ENCODE measurements around the gene HDGFL2.

The HDGFL2 gene

DNA sequence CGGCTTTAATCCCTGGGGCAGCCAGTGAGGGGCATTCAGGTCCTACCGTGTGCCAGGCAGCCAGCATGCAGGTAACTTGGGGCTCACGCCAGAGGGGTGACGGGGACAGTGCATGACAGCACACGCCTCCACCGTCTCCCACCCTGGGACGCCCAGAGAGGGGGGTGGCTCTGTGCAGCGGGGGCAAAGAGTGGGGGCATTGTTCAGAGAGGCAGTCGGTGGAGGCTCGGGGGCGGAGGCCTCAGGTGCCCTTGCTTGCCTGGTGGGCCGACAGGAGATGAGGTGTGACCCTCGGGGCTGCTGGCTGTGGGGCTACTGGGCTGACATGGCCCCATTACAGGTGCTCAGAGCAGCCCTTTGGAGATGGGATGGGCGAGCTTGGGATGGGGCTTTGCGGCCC, 27.8 kb downstream of the HDGFL2 start:
- DNase-seq = no peak

DNA sequence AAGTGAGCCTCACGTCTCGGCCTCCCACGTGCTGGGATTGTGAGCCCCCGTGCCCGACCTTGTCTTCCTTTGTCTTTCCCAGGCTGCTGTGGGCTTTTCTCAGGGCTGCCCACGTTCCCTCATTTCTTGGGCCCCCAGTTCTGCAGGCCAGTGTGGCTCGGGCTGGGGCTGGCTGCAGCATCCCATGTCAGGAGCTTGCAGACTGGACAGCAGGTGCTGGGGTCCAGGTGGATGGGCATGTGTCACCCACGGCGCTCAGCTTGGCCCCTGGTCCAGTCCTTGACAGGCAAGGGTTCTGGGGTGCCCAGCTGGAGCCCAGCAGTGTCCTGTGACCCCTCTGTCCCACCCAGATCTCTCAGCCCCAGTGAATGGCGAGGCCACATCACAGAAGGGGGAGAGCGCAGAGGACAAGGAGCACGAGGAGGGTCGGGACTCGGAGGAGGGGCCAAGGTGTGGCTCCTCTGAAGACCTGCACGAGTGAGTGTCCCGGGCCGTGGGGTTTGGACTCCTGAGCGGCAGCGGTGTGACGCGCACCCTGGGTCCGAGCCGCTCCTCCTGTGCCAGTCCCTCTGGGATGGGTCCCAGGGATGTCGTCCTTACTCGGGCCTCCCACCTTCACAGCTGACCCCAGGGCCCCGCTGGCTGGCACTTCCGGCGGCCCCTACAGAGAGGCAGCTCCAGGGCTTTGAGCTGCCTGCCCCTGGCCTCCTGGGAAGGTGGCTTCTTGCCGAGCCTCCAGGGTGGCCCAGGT, 28.9 kb downstream of the HDGFL2 start:
- DNase-seq = no peak

DNA sequence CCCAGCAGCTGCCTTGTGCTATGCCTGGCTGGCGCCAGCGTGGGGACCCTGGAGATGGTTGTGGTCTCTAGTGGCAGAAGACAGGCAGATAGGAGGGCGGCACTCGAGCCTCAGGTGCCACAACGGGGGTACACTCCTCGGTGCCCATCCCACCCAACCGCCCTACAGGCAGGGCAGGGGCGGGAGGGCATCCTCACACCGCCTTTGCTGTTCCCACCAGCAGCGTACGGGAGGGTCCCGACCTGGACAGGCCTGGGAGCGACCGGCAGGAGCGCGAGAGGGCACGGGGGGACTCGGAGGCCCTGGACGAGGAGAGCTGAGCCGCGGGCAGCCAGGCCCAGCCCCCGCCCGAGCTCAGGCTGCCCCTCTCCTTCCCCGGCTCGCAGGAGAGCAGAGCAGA, 29.6 kb downstream of the HDGFL2 start:
- no peak for DNase-seq

DNA sequence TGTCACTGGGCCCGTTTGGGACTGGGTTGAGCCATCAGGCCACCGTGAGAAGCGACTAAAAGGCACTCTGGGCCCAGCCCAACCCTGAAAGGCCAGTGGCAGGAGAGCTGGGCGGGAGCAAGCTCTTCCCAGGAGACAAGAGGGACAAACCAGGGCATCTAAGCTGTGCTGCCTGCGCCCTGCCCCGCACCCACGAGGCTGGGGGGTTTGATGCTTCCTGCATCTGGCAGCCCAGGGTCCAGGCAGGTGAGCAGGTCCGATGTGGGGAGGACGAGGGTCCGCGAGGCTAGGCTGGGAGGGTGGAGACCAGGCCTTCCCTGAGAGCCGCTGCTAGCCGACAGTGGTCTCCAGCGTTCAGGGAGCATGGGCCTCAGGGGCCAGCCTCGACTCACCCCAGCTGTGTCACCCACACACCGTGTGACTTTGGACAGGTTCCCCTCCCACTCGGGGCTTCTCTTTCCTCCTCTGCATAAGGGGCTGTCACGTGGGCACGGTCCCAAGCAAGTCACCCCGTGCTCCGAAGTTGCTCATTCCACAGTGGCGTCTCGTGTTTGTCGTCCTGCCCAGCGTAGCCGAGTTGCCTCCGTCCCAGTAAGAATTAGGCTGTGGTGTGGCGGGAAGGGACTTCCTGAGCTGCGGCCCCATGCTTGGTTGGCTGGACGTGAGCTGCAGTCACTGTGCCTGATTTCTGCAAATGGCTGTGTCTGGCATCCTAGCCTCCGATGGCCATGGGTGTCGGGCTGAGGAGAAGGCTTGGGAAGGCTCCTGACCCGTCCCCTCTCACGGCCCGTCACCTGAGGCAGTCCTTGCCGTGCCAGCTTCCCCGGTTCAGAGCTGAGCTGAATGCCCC, 30.4 kb downstream of the HDGFL2 start:
- no peak for DNase-seq

DNA sequence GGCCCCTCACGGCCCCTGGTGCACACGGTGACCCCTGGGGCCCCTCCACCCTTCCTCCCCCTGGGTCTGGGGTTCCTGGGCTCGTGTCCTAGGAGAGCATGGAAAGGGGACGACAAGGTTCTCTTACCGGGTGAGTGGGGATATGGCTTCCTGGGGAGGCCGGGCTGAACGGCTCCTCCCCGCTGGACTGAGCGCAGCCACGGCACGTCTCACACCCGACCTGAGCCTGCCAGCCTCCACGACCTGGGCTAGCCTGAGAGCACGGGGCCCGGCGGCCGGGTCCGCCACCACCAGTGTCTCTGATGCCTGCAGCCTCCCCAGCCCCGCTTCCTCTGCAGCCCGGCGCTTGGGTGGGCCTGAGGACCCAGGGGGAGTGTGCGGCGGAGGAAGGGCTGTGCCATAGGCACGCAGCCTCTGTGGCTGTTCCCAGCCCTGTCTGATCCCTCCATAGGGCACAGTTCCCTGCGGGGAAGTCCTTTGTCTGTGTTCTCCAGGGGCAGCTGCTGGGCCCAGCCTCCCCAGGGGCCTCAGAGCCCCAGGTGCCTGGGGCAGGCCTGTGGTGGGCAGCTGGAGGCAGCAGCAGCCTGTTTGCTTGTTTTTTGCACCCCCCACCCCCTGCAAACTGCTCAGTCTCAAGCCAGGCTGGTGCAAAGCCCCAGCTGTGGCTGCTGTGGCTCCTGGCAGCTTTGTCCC, 31.2 kb downstream of the HDGFL2 start:
- no peak for DNase-seq

DNA sequence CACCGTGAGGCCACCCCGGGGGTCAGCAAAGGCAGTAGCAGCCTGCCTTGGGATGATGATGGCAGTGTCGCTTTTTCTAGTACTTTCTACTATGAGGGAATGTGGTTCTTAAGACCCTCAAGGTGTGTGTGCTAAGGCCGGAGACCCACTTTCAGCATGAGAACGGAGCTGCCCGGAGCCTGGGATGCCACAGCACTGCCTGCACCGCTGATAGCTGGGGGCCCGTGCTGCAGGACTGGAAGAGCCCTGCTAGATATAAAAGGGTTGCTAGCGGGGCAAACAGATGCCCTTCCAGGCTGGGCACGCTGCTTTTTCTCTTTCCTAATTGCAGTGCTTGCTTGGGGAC, 31.7 kb downstream of the HDGFL2 start:
- no peak for DNase-seq

DNA sequence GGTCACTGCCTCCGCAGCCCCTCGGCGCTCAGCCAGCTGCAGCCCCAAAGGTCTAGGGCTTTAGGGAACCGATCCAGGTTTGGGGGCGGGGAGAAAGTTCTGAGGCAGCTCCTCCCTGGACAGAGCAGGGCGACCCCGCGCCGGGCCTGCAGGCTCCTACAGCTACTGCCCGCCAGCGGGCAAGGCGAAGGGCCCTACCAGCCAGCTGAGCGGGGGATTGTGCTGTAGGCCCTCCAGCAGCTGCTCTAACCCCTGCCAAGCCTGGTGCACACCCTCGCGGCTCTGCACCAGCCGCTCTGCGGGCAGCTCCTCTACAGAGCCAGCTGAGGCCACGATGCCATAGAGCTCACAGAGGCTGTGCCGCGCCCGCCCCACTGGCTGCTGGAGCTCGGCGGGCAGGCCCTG, 32.2 kb downstream of the HDGFL2 start:
- DNase-seq = no peak

DNA sequence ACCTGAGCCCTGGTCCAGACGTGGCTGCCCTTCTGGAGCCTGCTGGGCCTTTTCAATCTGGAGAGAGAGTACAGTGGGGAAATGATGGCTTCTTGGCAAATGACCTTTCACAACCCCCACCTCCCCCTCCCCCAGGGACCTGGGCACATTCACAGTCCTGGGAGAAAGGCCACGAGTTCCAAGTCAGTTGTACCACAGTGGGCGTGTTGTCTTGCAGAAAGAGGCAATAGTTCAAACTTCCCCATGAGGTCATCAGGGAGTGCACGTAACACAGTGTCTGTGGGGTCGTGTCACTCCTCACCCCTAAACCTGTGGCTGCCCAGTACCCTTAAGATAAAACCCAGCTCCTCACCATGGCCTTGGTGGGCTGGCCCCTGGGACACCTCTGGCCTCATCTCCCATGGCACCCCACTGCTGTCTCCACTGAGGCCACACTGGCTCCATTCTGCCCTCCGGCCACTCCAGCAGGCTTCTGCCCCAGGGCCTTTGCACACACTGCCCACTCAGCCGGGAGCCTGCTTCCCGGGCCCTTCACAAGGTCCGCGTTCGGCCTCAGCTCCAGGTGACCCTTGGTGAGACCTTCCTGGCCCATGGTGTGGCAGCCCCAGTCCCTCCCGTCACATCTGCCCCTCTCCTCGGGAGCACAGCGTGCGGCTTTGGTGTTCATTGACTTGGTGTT, 32.9 kb downstream of the HDGFL2 start:
- DNase-seq = no peak

DNA sequence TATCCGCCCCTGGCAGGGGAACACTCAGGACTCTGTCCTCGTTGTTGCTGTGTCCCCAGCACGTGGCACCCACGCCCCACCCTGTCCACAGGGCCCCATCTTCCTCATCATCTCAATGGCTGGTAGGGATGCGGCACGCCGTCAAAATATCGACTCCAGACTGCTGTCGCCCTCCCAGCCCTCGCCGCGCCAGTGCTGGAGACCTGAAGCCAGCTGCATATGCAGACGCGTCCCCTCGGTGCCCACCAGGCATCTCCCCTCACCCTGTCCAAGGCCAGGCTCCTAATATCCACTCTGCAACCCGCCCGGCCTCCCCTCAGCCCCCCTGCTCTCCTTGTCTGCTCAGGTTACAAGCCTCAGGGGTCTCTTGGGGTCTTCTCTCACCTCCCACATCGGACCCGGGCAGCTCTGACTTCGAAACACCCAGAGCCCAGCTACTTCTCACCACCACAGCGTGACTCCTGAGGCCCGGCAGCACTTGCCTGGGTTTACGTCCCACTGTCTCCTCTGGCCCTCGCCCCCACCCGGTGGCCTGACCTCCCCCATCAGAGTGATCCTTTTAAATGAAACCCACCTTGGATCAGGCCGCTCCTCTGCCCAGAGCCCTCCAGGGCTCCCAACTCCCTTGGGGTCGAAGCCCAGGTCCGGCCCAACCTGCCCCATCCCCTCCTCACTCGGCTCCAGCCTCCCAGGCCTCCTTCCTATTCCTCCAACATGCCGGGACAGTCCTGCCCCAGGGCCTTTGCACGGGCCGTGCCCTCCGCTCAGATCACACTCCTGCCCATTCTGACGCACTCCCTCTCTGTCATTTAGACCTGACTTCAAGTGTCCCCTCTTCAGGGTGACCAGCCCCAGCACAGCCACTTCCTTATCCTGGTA, 33.7 kb downstream of the HDGFL2 start:
- no peak for DNase-seq

DNA sequence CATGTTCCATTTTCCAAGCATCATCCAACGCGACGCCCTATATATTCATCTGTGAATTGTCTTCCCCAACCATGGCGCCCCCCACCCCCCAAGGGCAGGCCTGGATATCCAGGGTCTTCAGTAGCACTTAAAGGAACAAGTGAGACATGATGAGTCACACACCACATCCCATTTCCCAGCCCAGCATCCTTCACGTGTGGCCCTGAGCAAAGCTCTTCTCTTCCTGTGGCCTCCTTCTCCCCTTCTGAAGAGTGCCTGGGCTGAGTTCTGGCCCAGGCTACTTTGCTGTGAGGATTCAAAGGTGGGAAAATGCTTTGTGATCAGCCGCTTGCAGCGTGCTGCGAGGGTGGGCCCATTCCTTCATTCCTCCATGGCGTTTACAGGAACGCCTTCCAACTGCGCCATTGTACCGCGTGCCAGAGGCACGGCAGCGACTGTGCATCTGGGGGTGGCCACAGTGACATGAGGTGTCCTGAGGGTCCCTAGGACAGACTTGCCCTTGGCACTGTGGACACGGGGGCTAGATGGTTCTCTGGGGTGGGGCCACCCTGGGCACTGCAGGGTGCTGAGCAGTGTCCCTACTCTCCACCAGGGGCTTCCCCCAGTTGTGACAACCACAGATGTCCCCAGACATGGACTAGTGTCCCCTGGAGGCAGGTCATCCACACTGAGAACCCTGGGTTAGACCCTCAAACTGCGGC, 34.5 kb downstream of the HDGFL2 start:
- no peak for DNase-seq

DNA sequence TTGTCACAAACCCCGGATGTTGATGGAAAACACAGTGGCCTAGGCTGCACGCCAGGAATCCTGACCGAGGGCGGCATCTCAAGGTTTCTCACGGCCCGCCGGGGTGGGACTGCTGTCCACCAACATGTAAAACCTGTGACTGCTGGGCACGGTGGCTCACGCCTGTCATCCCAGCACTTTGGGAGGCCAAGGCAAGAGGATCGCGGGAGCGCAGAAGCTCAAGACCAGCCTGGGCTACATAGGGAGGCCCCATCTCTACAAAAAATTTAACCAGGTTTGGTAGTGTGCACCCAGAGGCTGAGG, 35.0 kb downstream of the HDGFL2 start:
- no peak for DNase-seq

DNA sequence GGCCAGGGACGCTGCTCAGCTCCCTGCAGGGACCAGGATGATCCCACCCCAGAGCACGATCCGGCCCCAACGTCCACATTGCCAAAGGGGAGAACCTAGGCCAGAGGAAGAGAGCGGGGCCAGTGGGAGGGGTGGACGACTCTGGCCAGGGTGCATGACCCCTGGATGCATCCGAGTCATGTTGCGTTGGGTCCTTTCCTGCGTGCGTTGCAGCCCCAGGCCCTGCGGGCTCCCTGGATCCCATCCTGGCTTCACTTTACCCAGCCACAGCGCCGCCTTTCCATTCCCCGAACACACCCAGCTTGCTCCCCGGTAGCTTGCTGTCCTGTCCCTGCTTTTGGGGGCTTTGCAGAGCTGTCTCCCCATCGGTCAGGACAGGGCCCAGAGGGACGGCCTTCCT, 35.7 kb downstream of the HDGFL2 start:
- no peak for DNase-seq

DNA sequence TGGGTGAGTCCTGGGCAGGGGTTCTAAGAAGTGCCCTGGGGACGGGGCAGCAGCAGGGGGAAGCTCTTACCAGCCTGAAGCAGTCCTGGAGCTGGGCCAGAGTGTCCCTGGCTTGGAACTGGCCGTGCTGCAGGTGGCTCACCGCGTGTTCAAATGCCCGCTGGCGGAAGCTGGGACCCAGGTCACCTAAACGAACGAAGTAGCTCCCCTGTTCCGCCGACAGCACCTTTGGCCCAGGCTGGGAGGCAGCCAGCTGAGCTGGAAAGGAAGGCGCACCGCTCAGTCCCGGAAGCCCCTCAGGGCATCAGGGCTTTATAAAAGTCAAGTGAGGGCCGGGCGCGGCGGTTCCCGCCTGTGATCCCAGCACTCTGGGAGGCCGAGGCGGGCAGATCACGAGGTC, 36.6 kb downstream of the HDGFL2 start:
- no peak for DNase-seq

DNA sequence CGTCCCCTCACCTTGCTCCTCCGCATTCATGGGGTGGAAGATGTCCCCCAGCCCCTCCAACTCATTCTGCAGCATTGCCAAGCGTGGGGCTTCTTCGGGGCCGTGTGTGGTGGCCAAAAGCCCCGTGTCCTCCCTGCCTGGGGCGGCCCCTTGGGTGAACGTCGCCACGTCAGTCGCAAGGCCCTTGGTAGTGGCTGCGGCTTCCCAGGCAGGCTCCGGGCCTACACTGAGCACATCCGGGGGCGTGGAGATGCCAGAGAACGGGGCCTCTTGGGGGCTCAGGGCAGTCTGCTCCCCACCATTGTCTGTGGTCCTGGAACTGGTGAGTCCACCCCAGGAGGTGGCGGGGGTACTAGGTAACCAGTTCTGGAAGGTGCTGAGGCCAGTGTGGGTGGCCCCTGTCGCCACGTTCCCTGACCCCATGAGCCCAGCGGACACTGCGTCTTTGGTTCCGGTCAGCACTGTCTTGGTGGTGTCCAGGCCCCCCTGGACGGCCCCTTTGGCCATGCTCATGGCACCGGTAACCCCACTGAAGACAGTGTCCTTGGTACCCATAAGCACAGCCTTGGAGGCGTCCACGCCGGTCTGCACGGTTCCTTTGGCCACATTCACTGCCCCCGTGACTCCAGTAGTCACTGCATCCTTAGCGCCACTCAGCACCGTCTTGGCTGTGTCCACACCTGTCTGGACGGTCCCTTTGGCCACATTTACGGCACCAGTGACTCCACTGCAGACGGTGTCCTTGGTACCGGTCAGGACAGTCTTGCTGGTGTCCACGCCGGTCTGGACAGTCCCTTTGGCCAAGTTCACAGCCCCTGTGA, 38.5 kb downstream of the HDGFL2 start:
- DNase-seq = no peak

DNA sequence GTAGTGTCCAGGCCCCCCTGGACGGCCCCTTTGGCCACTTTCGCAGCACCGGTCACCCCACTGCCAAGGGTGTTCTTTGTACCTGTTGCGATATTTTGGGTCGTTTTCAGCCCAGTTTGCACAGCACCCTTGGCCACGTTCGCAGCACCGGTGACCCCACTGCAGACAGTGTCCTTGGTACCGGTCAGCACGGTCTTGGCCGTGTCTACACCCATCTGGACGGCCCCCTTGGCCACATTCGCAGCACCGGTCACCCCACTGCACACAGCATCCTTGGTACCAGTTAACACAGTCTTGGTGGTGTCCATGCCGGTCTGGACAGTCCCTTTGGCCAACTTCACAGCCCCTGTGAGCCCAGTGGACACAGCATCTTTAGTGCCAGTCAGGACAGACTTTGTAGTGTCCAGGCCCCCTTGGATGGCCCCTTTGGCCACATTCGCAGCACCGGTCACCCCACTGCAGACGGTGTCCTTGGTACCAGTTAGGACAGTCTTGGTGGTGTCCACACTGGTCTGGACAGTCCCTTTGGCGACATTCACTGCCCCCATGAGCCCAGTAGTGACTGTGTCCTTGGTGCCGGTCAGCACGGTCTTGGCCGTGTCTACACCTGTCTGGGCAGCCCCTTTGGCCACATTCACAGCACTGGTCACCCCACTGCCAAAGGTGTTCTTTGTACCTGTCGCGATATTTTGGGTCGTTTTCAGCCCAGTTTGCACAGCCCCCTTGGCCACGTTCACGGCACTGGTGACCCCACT, 39.4 kb downstream of the HDGFL2 start:
- no peak for DNase-seq

DNA sequence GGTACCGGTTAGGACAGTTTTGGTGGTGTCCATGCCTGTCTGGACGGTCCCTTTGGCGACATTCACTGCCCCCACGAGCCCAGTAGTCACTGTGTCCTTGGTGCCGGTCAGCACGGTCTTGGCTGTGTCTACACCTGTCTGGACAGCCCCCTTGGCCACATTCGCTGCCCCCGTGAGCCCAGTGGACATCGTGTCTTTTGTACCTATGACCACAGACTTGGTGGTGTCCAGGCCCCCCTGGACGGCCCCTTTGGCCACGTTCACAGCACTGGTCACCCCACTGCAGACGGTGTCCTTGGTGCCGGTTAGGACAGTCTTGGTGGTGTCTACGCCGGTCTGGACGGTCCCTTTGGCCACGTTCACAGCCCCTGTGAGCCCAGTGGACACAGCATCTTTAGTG, 40.0 kb downstream of the HDGFL2 start:
- no peak for DNase-seq

DNA sequence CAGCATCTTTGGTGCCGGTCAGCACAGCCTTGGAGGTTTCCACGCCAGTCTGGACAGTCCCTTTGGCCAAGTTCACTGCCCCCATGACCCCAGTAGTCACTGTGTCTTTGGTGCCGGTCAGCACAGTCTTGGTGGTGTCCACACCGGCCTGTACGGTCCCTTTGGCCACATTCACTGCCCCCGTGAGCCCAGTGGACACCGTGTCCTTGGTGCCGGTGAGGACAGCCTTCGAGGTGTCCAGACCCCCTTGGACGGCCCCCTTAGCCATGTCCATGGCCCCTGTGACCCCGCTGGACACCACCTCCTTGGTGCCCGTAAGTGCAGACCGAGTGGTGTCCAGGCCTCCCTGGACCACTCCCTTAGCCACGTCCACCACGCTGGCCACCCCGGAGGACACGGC, 41.2 kb downstream of the HDGFL2 start:
- DNase-seq = no peak

DNA sequence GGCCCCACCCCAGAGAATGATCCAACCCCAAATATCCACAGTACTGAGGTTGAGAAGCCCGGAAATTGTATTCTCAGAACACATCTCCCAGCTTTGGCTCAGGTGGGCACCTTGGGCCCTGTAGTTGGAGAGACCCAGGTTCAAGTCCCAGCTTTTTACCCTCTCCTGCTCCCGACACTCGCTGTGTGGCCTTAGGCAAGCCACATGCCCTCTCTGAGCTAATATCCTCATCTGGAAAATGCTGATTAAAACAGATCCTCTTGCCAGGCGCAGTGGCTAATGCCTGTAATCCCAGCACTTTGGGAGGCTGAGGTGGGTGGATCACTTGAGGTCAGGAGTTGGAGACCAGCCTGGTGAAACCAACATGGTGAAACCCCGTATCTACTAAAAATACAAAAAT, 43.6 kb downstream of the HDGFL2 start:
- no peak for DNase-seq

DNA sequence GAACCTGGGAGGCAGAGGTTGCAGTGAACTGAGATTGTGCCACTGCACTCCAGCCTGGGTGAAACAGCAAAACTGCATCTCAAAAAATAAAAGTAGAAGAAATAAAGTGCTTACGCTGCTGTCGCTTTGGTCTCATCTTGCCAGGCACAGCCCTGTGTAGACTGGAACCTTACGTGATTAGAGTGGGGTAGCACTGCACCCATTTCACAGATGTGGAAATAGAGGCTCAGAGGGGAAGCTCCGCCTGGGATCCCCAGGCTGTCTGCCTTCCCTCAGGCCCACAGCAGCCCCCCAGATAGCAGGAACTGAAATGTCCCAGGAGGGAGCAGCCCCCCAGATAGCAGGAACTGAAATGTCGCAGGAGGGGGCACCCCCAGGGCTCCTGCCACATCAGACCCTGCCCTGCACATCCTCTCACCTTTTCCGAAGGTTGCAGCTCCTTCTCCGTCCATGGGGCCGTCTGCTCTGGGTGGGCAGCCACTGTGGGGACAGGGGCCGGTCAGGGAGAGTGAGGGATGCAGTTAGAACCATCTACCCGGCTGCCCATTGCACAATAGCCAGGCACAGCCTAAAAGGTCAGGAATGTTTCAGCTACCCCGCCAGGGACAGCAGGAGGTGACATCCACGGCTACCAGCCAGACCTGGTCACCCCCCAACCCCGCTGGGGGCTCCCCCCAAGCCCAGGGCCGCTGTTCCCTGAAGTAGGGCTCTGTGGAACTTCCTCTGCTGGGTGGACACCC, 44.3 kb downstream of the HDGFL2 start:
- no peak for DNase-seq

DNA sequence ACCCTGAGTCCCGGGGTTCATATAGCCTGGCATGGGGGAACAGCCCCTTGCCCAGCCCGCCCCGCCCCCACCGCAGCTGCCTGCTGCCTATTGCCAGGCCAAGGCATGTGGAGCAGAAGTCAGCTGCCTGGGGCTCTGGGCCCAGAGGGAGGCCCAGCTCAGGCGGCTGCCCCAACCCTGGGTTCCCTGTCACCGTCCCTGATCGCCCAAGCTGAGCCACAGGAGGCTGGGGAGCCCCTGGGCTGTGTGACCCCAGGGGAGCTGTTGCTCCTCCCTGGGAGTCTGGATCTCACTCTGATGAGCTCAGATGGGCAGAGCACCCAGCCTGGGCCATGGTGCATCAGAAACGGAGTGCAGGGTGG, 44.8 kb downstream of the HDGFL2 start:
- DNase-seq = no peak

Measured in cerebellar nuclear complex (tissue), 1 donor.